BLaER1 (cell line): ENCODE measurements around the gene ECD.

Source experiments
- H3K27ac ChIP-seq: shearing (Covaris generic); formaldehyde crosslinking; 2 replicates; pipeline ENCODE4 v1.8.1; 2022
- H3K27me3 ChIP-seq: shearing (Covaris generic); formaldehyde crosslinking; 2 replicates; pipeline ENCODE4 v1.8.1; 2022
- H3K36me3 ChIP-seq: shearing (Covaris generic); formaldehyde crosslinking; 2 replicates; pipeline ENCODE4 v1.8.1; 2022
- H3K4me1 ChIP-seq: shearing (Covaris generic); formaldehyde crosslinking; 2 replicates; pipeline ENCODE4 v1.8.1; 2022
- H3K4me2 ChIP-seq: shearing (Covaris generic); formaldehyde crosslinking; 2 replicates; pipeline ENCODE4 v1.8.1; 2022
- H3K4me3 ChIP-seq: shearing (Covaris generic); formaldehyde crosslinking; 2 replicates; pipeline ENCODE4 v1.8.1; 2022
- H3K9ac ChIP-seq: shearing (Covaris generic); formaldehyde crosslinking; 2 replicates; pipeline ENCODE4 v1.8.1; 2022
- H3K9me3 ChIP-seq: shearing (Covaris generic); formaldehyde crosslinking; 2 replicates; pipeline ENCODE4 v1.8.1; 2022
- H4K20me1 ChIP-seq: shearing (Covaris generic); formaldehyde crosslinking; 2 replicates; pipeline ENCODE4 v1.8.1; 2022
- Cebpa-rat ChIP-seq: shearing (Covaris generic); IDR thresholded peaks from 2 replicates; pipeline ENCODE4 v1.8.1; 2022

ECD gene

GRCh38 chr10:73093922-73094850 is 73.6 kb downstream of the ECD start:
- Histone ChIP-seq H3K36me3 (peaks cover 19% of the 10 kb centered on the region), H3K4me3 (peak overlapping the region; percentile 88), H4K20me1 (peaks cover 55% of the 10 kb centered on the region), H3K27me3 (no peaks in the 10 kb centered on the region), H3K4me1 (peaks cover 48% of the 10 kb centered on the region), H3K27ac (no peak overlapping the region), H3K9ac (peak overlapping the region; percentile 88), H3K4me2 (peak overlapping the region; percentile 84), H3K9me3 (no peaks in the 10 kb centered on the region)
- no peak for TF ChIP-seq Cebpa-rat

- Histone ChIP-seq H3K36me3 (peaks cover 26% of the 10 kb centered on the region), H3K9me3 (no peaks in the 10 kb centered on the region), H3K27ac (no peak overlapping the region), H3K4me2 (peak overlapping the region; percentile 43), H3K27me3 (no peaks in the 10 kb centered on the region), H3K4me1 (peaks cover 42% of the 10 kb centered on the region), H4K20me1 (peaks cover 67% of the 10 kb centered on the region), H3K9ac (no peak overlapping the region), H3K4me3 (no peak overlapping the region)
- TF ChIP-seq Cebpa-rat, result no peak
Observed at GRCh38 chr10:73092830-73093229, 75.0 kb downstream of the ECD start.

- H3K27ac ChIP-seq, result no peak overlapping the region
- peaks cover 96% of the 10 kb centered on the region for H4K20me1 ChIP-seq
- peaks cover 19% of the 10 kb centered on the region for H3K4me1 ChIP-seq
- no peak overlapping the region for H3K4me3 ChIP-seq
- no peak for TF ChIP-seq Cebpa-rat
- peaks cover 50% of the 10 kb centered on the region for H3K36me3 ChIP-seq
- H3K9ac ChIP-seq, result no peak overlapping the region
- no peaks in the 10 kb centered on the region for H3K9me3 ChIP-seq
- H3K27me3 ChIP-seq, result no peaks in the 10 kb centered on the region
- no peak overlapping the region for H3K4me2 ChIP-seq
Observed at GRCh38 chr10:73088304-73088703, 79.5 kb downstream of the ECD start.

- Histone ChIP-seq H3K36me3 (peaks cover 53% of the 10 kb centered on the region), H3K9me3 (no peaks in the 10 kb centered on the region), H3K9ac (no peak overlapping the region), H3K4me3 (no peak overlapping the region), H3K4me1 (peaks cover 4% of the 10 kb centered on the region; the same call in 1 of the 2 replicates), H3K27ac (no peak overlapping the region), H3K4me2 (no peak overlapping the region), H4K20me1 (peaks cover 88% of the 10 kb centered on the region), H3K27me3 (no peaks in the 10 kb centered on the region)
- no peak for TF ChIP-seq Cebpa-rat
Observed at GRCh38 chr10:73086816-73087215, 81.0 kb downstream of the ECD start.

GRCh38 chr10:73084209-73084608 is 83.6 kb downstream of the ECD start:
- Histone ChIP-seq H3K9me3 (no peaks in the 10 kb centered on the region), H3K27me3 (no peaks in the 10 kb centered on the region), H3K4me2 (no peak overlapping the region), H3K4me1 (no peaks in the 10 kb centered on the region), H3K36me3 (peaks cover 57% of the 10 kb centered on the region), H3K27ac (no peak overlapping the region), H4K20me1 (peaks cover 83% of the 10 kb centered on the region), H3K9ac (no peak overlapping the region), H3K4me3 (no peak overlapping the region)
- TF ChIP-seq Cebpa-rat, result no peak
